Neutrophil (primary cell): Measurements from ENCODE around the gene BPIFB2.
"Not testable (repeated sequence)": the region's sequence is repeated elsewhere in the genome, so short reads cannot be mapped to it uniquely, and the experiment has no call there.

Source experiments
- H3K27ac ChIP-seq: fragments of 200-600 bp; sonication (generic); 2 replicates; pipeline ENCODE4 v1.5.1; 2016; ENCODE audit warnings: mild to moderate bottlenecking, moderate library complexity
- H3K27me3 ChIP-seq: fragments of 200-600 bp; sonication (generic); 2 replicates; pipeline ENCODE4 v1.6.0; 2016; ENCODE audit warnings: mild to moderate bottlenecking
- H3K36me3 ChIP-seq: fragments of 200-600 bp; sonication (generic); 2 replicates; pipeline ENCODE4 v1.5.1; 2017
- H3K4me1 ChIP-seq, 2 experiments: fragments of 200-600 bp in 1 of 2; sonication (generic) in 1 of 2; 1 replicate in 1 of 2; 2 replicates in 1 of 2; pipeline versions ENCODE4 v1.5.1 to v1.6.1; 2013 to 2016; ENCODE audit warnings: low read depth in 1 of 2, low read length in 1 of 2, mild to moderate bottlenecking in 1 of 2, moderate library complexity in 1 of 2; ENCODE audit not compliant: control insufficient read depth in 1 of 2, insufficient read depth in 1 of 2
- H3K4me3 ChIP-seq, 2 experiments: fragments of 200-600 bp in 1 of 2; sonication (generic) in 1 of 2; 1 replicate in 1 of 2; 2 replicates in 1 of 2; pipeline ENCODE4 v1.5.1; 2013 to 2016; ENCODE audit warnings: low read depth in 1 of 2, low read length in 1 of 2, mild to moderate bottlenecking in 1 of 2, moderate library complexity in 1 of 2
- H3K9me3 ChIP-seq: fragments of 200-600 bp; sonication (generic); 2 replicates; pipeline ENCODE4 v1.5.1; 2016
- TF ChIP-seq, protein P1 (sequence below): fragments of 200-600 bp; sonication (generic); IDR thresholded peaks from 2 replicates; pipeline ENCODE4 v1.5.1; 2016; ENCODE audit warnings: antibody characterized with exemption

BPIFB2 gene

DNA sequence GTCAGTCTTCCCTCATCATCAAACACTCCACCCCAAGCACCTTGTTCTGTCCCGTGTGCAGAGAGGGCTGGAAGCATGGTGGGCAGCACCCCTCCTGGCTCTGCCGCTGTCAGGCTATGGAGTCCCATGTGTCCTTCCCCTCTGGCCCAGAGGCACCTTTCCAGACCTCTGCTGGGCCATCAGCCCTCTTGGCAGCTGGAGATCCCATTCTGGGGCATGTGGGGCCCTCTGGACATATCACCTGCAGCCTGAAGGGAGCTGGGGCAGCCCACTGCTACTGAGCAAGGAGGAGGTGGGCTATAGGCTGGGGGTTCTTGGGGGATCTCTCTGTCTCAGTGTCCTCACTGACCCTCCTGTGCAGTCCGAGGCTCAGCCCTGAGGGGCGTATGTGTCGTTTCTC, 45.5 kb upstream of the BPIFB2 start:
- TF ChIP-seq, protein P1, sequence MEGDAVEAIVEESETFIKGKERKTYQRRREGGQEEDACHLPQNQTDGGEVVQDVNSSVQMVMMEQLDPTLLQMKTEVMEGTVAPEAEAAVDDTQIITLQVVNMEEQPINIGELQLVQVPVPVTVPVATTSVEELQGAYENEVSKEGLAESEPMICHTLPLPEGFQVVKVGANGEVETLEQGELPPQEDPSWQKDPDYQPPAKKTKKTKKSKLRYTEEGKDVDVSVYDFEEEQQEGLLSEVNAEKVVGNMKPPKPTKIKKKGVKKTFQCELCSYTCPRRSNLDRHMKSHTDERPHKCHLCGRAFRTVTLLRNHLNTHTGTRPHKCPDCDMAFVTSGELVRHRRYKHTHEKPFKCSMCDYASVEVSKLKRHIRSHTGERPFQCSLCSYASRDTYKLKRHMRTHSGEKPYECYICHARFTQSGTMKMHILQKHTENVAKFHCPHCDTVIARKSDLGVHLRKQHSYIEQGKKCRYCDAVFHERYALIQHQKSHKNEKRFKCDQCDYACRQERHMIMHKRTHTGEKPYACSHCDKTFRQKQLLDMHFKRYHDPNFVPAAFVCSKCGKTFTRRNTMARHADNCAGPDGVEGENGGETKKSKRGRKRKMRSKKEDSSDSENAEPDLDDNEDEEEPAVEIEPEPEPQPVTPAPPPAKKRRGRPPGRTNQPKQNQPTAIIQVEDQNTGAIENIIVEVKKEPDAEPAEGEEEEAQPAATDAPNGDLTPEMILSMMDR, result no peak
- H3K4me3 ChIP-seq, result no peak overlapping the region
- H3K36me3 ChIP-seq, result no peaks in the 10 kb centered on the region
- H3K9me3 ChIP-seq, result no peaks in the 10 kb centered on the region
- H3K27ac ChIP-seq, result no peak overlapping the region
- H3K27me3 ChIP-seq, result no peaks in the 10 kb centered on the region
- H3K4me1 ChIP-seq, result no peaks in the 10 kb centered on the region

DNA sequence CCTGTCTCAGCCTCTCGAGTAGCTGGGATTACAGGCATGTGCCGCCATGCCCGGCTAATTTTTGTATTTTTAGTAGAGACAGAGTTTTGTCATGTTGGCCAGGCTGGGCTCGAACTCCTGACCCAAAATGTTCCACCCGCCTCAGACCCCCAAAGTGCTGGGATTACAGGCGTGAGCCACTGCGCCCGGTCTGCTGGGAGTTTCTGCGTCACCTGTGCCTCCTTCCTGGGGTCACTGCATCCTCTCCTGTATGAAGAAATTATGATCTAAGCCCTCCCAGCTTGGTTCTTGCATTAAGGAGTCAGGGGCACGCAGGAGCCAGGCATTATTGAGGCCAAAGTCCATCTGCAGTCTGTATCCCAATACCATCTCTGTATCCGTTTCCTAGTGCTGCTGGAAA, 44.9 kb upstream of the BPIFB2 start:
- not testable (repeated sequence) for H3K36me3 ChIP-seq, H3K27ac ChIP-seq, H3K4me3 ChIP-seq, H3K4me1 ChIP-seq, H3K9me3 ChIP-seq, H3K27me3 ChIP-seq

DNA sequence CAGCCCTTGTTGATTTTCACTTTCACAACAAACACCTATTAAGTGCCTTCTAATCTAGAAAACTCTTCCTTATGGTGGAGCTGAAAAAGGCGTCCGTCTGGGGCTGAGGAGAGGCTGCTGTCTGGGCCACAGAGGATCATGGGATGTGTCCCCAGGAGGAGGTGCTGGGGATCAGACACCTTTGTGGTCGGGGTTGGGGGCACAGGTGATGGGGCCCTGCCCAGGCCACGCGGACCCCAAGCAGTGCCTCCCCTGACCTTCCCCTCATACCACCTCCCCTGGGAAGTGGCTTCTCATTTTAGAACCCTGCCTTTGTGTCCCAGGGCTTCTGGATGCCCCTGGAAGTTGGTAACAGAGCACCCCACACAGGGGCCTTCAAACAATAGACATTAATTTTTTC, 44.3 kb upstream of the BPIFB2 start:
- Histone ChIP-seq H3K9me3 (no peaks in the 10 kb centered on the region), H3K4me3 (no peak overlapping the region), H3K4me1 (no peaks in the 10 kb centered on the region), H3K36me3 (no peaks in the 10 kb centered on the region), H3K27me3 (no peaks in the 10 kb centered on the region), H3K27ac (no peak overlapping the region)
- TF ChIP-seq, protein P1, result no peak

GRCh38 chr20:32964575-32964974, 42.9 kb upstream of the BPIFB2 start:
- Histone ChIP-seq H3K27ac (no peak overlapping the region), H3K9me3 (no peaks in the 10 kb centered on the region), H3K27me3 (no peaks in the 10 kb centered on the region), H3K36me3 (no peaks in the 10 kb centered on the region), H3K4me1 (no peaks in the 10 kb centered on the region), H3K4me3 (no peak overlapping the region)
- TF ChIP-seq, protein P1, result no peak

DNA sequence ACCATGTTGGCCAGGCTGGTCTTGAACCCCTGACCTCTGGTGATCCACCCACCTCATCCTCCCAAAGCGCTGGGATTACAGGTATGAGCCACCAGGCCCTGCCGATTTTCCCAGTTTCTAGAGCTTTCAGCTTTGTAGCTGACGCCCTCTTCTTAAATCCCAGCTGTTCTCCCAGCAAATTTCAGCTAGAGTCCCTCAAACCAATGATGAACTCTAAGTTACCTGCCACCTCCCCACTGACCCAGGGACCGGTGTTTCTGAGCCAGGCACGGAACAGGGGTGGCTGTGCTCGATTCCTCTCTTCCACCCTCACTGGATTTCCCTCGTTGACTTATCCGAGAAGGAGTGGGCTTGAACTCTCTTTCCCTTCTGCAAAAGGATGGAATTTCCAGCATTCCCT, 42.4 kb upstream of the BPIFB2 start:
- Histone ChIP-seq H3K4me1 (no peaks in the 10 kb centered on the region), H3K27me3 (no peaks in the 10 kb centered on the region), H3K27ac (no peak overlapping the region), H3K36me3 (no peaks in the 10 kb centered on the region), H3K4me3 (no peak overlapping the region), H3K9me3 (no peaks in the 10 kb centered on the region)
- TF ChIP-seq, protein P1, result no peak

- Histone ChIP-seq H3K4me1 (no peaks in the 10 kb centered on the region), H3K27me3 (no peaks in the 10 kb centered on the region), H3K4me3 (no peak overlapping the region), H3K36me3 (no peaks in the 10 kb centered on the region), H3K9me3 (no peaks in the 10 kb centered on the region), H3K27ac (no peak overlapping the region)
- TF ChIP-seq, protein P1, result no peak
Measured at GRCh38 chr20:32965581-32966373, 41.7 kb upstream of the BPIFB2 start.
